Fibroblast of the aortic adventitia (primary cell): ENCODE data around the gene NAXE. TPM values are rescaled to one million over a fixed set of nuclear protein-coding genes. Genes with fewer than 3 reads are reported as not detected.
A peak's percentile ranks its signal among the peaks of the same experiment; 100 is the strongest.

Source experiments
- DNase-seq: peaks from one replicate; pipeline ENCODE4 v3.0.0-alpha.2; 2010; ENCODE audit warnings: low read depth
- H3K4me3 ChIP-seq: 2 replicates; pipeline ENCODE4 v1.5.1; 2011; ENCODE audit warnings: low read depth, mild to moderate bottlenecking, control low read depth, low read length, moderate library complexity
- total RNA-seq: library from RNA; depleted of rRNA; stranded (reverse); fragments of >200 nt; gene quantifications from 2 replicates; pipeline ENCODE4 v1.2.3, GENCODE V29; 2012; ENCODE audit warnings: low replicate concordance
- TF ChIP-seq, protein P1 (sequence below): IDR thresholded peaks from 2 replicates; pipeline ENCODE4 v1.5.1; 2011; ENCODE audit warnings: mild to moderate bottlenecking, low read length, control low read depth, inconsistent platforms; ENCODE audit not compliant: insufficient read depth

Gene NAXE
- total RNA-seq, 1 donor: 64.2 TPM

GRCh38 chr1:156566436-156566835 is 25.1 kb upstream of the NAXE start:
- no peak overlapping the region for H3K4me3 ChIP-seq
- TF ChIP-seq, protein P1, sequence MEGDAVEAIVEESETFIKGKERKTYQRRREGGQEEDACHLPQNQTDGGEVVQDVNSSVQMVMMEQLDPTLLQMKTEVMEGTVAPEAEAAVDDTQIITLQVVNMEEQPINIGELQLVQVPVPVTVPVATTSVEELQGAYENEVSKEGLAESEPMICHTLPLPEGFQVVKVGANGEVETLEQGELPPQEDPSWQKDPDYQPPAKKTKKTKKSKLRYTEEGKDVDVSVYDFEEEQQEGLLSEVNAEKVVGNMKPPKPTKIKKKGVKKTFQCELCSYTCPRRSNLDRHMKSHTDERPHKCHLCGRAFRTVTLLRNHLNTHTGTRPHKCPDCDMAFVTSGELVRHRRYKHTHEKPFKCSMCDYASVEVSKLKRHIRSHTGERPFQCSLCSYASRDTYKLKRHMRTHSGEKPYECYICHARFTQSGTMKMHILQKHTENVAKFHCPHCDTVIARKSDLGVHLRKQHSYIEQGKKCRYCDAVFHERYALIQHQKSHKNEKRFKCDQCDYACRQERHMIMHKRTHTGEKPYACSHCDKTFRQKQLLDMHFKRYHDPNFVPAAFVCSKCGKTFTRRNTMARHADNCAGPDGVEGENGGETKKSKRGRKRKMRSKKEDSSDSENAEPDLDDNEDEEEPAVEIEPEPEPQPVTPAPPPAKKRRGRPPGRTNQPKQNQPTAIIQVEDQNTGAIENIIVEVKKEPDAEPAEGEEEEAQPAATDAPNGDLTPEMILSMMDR: no peak

DNA sequence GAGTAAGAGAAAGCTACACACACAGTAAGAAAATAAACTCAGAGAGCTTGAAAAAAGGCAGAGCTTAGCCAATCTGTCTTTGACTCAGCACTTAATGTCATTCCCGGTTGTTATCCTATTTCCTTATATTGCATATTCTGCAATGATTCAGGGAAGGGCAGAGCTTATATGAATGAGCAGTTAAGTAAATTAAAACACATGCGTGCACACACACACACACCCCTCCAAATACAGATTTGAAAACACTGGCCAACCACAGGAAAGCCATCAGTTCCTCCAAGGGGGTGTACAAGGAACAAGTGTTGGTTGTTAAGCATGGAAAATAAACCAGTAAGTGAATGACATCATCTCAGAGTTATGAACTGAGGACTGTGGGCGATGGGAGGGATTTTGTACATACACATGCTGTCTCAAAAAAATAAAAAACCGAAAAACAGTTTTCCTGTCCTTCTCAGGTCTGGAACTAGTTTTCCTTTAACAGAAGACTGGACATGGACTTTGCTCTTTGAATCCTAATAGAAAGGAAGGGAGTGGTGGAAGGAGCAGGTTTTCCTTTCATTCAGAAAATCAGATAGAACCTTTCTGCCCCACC is 20.2 kb upstream of the NAXE start:
- TF ChIP-seq, protein P1: no peak
- peak; percentile 86 for DNase-seq
- peak overlapping the region; percentile 79 for H3K4me3 ChIP-seq

More at GRCh38 chr1:156566436-156566835, 25.1 kb upstream of the NAXE start:
- no peak for DNase-seq

DNA sequence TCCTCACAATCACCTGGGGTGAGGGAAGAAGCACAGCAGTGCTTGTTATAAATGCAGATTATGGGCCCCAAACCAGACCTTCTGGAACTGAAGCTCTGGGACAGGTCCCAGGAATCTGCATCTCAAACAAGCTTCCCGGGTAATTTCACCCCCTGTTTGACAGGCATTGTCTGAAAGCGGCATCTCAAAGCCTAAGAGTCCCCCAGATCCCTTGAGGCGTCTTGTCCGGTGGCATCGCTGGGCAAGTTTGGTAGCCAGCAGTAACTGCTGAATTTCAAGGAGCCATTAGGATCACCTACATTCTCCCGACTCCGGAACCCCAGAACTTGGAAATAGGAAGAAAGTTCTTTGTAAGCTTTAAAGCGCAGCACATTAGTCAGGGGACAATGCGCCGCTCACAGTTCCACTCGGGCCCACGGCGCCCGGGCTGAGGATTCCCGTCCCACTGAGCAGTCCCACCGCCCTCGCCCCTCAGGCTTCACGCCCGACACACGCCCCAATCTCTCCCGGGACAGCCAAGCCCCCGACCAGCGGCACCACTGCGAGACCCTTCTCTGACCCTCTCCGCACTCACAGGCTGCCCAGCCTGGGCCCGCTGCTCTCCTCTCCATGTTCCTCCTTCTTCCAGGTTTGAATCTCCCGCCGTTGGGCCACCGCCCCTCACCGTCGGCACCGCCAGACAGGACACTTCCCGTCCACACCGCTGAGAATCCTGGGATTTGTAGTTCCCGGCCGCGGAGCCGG is 19.5 kb upstream of the NAXE start, which contains the start of gene IQGAP3:
Gene IQGAP3 (minus strand): TSS at position 647 of the 744 bp plus-strand sequence. CDS start 36 bp downstream, at position 611.
- peak; percentile 77 for DNase-seq
- H3K4me3 ChIP-seq: peak within 1 kb of the TSS; percentile 79
- TF ChIP-seq, protein P1: no peak

DNA sequence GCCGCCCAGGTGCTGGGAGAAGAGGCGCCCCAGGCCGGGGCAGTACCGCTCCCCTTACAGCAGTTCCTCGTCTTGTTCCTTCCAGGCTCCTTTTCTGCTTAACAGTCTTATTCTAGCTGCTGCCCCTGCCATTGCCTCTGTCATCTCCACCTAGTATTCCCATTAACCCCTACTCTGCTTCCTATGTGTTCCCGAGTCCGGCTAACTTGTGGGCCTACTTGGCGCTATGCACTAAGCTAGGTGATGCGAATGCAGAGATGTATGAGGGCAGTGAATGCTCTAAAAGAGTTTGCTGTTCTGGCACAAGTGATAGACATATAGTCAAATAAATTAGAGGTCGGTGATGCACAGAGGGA is 18.9 kb upstream of the NAXE start:
- TF ChIP-seq, protein P1: no peak
- no peak for DNase-seq
- peak overlapping the region; percentile 79 for H3K4me3 ChIP-seq

- TF ChIP-seq, protein P1: no peak
- no peak overlapping the region for H3K4me3 ChIP-seq
- DNase-seq: no peak
Observed at GRCh38 chr1:156574039-156574633, 17.4 kb upstream of the NAXE start.

- TF ChIP-seq, protein P1: no peak
- no peak for DNase-seq
- H3K4me3 ChIP-seq: no peak overlapping the region
Observed at GRCh38 chr1:156577550-156577949, 14.0 kb upstream of the NAXE start.
